ENCODE data around the gene PDE4B. TPM values are rescaled to one million over a fixed set of nuclear protein-coding genes. Genes with fewer than 3 reads are reported as not detected.

PDE4B gene
- total RNA-seq, 2 donors from 2014 or later = 114 to 132 TPM

GRCh38 chr1:65788762-65789161 is 3.9 kb upstream of the PDE4B start:
- H3K36me3 Mint-ChIP-seq (ENCODE audit: low read depth) = peaks cover under 1% of the 10 kb centered on the region
- H3K27me3 Mint-ChIP-seq = peaks cover 20% of the 10 kb centered on the region
- peaks cover 3% of the 10 kb centered on the region for H3K4me1 Mint-ChIP-seq
- H3K4me3 Mint-ChIP-seq = no peak overlapping the region
- DNase-seq (no peak), ATAC-seq (no peak)
- H3K9me3 ChIP-seq (ENCODE audit: control insufficient read depth, low read length, poor library complexity, severe bottlenecking) = no peaks in the 10 kb centered on the region
- no peak overlapping the region for H3K27ac Mint-ChIP-seq

GRCh38 chr1:65791396-65791795 is 1.3 kb upstream of the PDE4B start:
- DNase-seq (no peak), ATAC-seq (no peak)
- peaks cover 43% of the 10 kb centered on the region for H3K27me3 Mint-ChIP-seq

DNA sequence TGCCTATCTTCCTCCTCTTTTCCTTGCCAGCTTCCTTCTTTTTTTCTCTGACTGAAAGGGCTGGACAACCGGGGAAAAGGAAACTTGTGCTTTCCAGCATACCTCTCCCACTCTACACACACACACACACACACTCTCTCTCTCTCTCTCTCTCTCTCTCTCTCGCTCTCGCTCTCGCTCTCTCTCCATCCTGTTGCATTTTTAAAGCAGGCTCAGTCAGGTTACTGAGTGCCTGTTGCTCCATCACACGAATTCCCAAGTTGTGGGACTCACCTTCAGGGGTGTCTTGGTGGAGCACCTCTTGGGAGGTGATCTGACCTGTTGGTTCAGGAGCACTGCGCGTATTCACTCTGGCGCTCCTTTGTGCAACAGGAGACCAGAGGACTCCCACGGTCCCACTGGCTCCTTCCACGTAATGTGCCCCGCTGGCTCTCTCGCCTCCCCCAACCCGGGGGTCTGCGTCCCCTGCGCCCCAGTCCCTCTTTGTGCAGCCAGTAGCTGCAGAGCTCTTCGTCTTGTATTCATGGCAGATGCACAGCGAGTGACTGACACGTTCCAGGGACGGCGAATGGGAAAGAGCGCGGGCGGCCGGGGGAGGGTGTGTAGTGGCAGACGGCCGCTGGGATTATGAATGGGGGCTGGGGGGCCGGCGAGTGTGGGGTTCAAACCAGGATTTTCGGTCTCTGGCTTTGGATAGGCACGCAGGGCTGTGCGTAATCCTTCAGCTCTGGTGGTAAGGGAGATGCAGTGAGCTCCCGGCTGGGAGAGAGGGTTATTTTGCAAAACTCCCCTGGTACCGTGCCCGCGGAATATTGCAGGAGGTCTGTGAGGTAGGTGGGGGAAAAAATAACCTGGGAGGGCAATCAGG is 660 bp upstream of the PDE4B start:
- DNase-seq (no peak), ATAC-seq (no peak)
- Mint-ChIP-seq H3K27me3 (peaks cover 43% of the 10 kb centered on the region), H3K4me1 (peaks cover 4% of the 10 kb centered on the region), H3K36me3 (ENCODE audit: low read depth) (peaks cover 3% of the 10 kb centered on the region), H3K27ac (no peak overlapping the region), H3K4me3 (no peak overlapping the region)
- H3K9me3 ChIP-seq (ENCODE audit: control insufficient read depth, low read length, poor library complexity, severe bottlenecking) = no peaks in the 10 kb centered on the region

More at GRCh38 chr1:65791396-65791795, 1.3 kb upstream of the PDE4B start:
- H3K36me3 Mint-ChIP-seq (ENCODE audit: low read depth) = peaks cover 3% of the 10 kb centered on the region
- H3K4me3 Mint-ChIP-seq = no peak overlapping the region
- H3K27ac Mint-ChIP-seq = no peak overlapping the region
- H3K9me3 ChIP-seq (ENCODE audit: control insufficient read depth, low read length, poor library complexity, severe bottlenecking) = no peaks in the 10 kb centered on the region
- peaks cover 4% of the 10 kb centered on the region for H3K4me1 Mint-ChIP-seq

- ATAC-seq = no peak
- H3K4me3 Mint-ChIP-seq = no peak overlapping the region
Observed at GRCh38 chr1:65793359-65793732, 651 bp downstream of the PDE4B start.

DNA sequence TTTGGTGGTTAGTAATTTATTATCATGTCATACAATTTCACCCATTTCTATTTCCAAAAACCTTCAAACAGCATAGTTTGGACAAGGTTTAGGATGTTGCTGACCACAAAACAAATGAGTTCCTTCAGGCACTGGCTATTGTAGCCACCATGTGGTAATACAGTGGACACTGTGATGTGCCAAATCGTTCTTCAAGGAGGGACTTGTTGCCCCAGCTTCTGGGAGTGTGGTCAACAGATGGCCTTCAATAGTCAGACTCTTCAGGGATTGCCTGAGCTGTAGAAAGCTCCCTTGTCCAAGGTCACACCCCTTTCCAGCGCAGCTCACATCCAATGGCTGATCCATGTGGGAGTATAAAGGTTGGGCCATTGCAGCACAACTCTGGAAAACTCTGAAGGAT is 2.6 kb downstream of the PDE4B start:
- DNase-seq = no peak
- Mint-ChIP-seq H3K4me1 (peaks cover 4% of the 10 kb centered on the region), H3K27ac (no peak overlapping the region), H3K36me3 (ENCODE audit: low read depth) (peaks cover 3% of the 10 kb centered on the region), H3K27me3 (peaks cover 54% of the 10 kb centered on the region), H3K4me3 (no peak overlapping the region)
- no peaks in the 10 kb centered on the region for H3K9me3 ChIP-seq (ENCODE audit: control insufficient read depth, low read length, poor library complexity, severe bottlenecking)
- no peak for ATAC-seq

More at GRCh38 chr1:65793359-65793732, 651 bp downstream of the PDE4B start:
- DNase-seq = no peak
- H3K4me1 Mint-ChIP-seq = peaks cover 4% of the 10 kb centered on the region
- peaks cover 43% of the 10 kb centered on the region for H3K27me3 Mint-ChIP-seq
- peaks cover 3% of the 10 kb centered on the region for H3K36me3 Mint-ChIP-seq (ENCODE audit: low read depth)
- H3K27ac Mint-ChIP-seq = no peak overlapping the region
- no peaks in the 10 kb centered on the region for H3K9me3 ChIP-seq (ENCODE audit: control insufficient read depth, low read length, poor library complexity, severe bottlenecking)

DNA sequence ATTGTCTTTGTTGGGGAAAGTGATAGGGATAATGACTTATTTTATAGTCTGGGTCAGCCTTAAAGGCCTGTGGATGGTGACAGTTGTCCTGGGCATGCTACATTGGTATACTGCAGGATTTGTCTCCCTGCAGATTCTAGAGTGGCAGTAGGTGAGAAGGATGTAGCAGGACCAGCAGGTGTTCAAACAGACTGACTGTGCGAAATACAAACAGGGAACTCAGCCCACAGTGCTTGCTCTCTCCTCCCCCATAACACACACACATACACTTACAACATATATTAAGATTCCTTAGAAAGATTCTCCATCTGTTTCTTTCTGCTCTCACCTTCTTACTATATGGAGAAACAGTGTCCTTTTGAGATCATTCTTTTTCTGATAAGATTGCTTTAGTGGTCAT is 6.9 kb downstream of the PDE4B start:
- H3K9me3 ChIP-seq (ENCODE audit: control insufficient read depth, low read length, poor library complexity, severe bottlenecking) = no peaks in the 10 kb centered on the region
- ATAC-seq = no peak
- peaks cover 29% of the 10 kb centered on the region for H3K27me3 Mint-ChIP-seq
- no peaks in the 10 kb centered on the region for H3K36me3 Mint-ChIP-seq (ENCODE audit: low read depth)
- H3K27ac Mint-ChIP-seq = no peak overlapping the region
- no peaks in the 10 kb centered on the region for H3K4me1 Mint-ChIP-seq
- DNase-seq = no peak
- H3K4me3 Mint-ChIP-seq = no peak overlapping the region

DNA sequence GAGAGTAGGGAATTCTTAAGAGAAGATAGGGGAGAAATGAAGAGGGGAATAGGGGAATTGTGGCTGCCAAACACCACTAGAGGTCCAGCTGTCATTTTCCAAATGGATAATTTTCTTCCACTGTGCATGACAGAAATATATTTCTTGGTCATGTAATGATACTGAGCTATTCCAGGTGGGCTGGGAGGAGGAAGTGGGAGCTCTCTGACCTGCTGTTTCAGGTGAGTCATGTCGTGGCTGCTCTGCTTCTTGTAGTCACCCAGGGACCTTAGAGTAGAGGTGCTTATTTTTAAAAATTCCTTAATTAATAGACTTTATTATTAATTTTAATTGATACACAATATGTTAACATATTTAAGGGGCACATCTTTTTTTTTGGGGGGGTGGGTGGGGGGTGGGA is 11.9 kb downstream of the PDE4B start:
- ATAC-seq (no peak), DNase-seq (no peak)
- H3K9me3 ChIP-seq (ENCODE audit: control insufficient read depth, low read length, poor library complexity, severe bottlenecking) = no peaks in the 10 kb centered on the region
- no peaks in the 10 kb centered on the region for H3K4me1 Mint-ChIP-seq
- H3K27me3 Mint-ChIP-seq = peaks cover 22% of the 10 kb centered on the region
- no peaks in the 10 kb centered on the region for H3K36me3 Mint-ChIP-seq (ENCODE audit: low read depth)
- H3K27ac Mint-ChIP-seq = no peak overlapping the region
- no peak overlapping the region for H3K4me3 Mint-ChIP-seq

DNA sequence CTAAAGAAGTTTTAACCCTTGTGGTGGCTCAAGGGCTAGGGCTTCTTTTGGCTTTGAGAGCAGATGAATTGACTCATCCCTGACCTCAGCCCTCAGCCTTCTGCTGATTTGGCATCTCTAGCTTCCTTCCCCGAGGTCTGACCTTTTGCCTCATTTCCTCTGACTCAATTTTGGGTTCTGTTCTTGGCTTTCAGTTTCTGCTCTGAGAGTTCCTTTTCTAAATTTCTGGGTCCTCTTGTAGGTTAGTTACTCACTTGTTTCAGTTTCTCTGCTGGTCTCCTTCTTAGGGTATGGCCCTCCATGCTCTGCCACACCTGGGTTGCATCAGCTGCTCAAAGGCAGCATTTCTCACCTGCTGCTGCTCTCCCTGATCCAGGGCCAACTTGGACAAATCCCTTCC is 19.4 kb downstream of the PDE4B start:
- peak overlapping the region; percentile 87 for H3K27ac Mint-ChIP-seq
- H3K4me3 Mint-ChIP-seq = peak overlapping the region; percentile 63
- peaks cover 5% of the 10 kb centered on the region for H3K4me1 Mint-ChIP-seq
- no peak for DNase-seq
- H3K9me3 ChIP-seq (ENCODE audit: control insufficient read depth, low read length, poor library complexity, severe bottlenecking) = no peaks in the 10 kb centered on the region
- peak; percentile 62 for ATAC-seq
- H3K27me3 Mint-ChIP-seq = peaks cover 7% of the 10 kb centered on the region
- no peaks in the 10 kb centered on the region for H3K36me3 Mint-ChIP-seq (ENCODE audit: low read depth)

GRCh38 chr1:65813956-65814355 is 21.3 kb downstream of the PDE4B start:
- H3K4me1 Mint-ChIP-seq = peaks cover 5% of the 10 kb centered on the region
- DNase-seq = no peak
- no peak overlapping the region for H3K4me3 Mint-ChIP-seq
- no peak overlapping the region for H3K27ac Mint-ChIP-seq
- H3K36me3 Mint-ChIP-seq (ENCODE audit: low read depth) = no peaks in the 10 kb centered on the region
- no peak for ATAC-seq
- peaks cover 6% of the 10 kb centered on the region for H3K27me3 Mint-ChIP-seq
- H3K9me3 ChIP-seq (ENCODE audit: control insufficient read depth, low read length, poor library complexity, severe bottlenecking) = no peaks in the 10 kb centered on the region

- ATAC-seq (no peak), DNase-seq (no peak)
- no peaks in the 10 kb centered on the region for H3K9me3 ChIP-seq (ENCODE audit: control insufficient read depth, low read length, poor library complexity, severe bottlenecking)
- H3K36me3 Mint-ChIP-seq (ENCODE audit: low read depth) = no peaks in the 10 kb centered on the region
- H3K4me1 Mint-ChIP-seq = peaks cover 5% of the 10 kb centered on the region
- H3K27ac Mint-ChIP-seq = no peak overlapping the region
- peaks cover 6% of the 10 kb centered on the region for H3K27me3 Mint-ChIP-seq
- H3K4me3 Mint-ChIP-seq = no peak overlapping the region
Observed at GRCh38 chr1:65814752-65815151, 22.1 kb downstream of the PDE4B start.

DNA sequence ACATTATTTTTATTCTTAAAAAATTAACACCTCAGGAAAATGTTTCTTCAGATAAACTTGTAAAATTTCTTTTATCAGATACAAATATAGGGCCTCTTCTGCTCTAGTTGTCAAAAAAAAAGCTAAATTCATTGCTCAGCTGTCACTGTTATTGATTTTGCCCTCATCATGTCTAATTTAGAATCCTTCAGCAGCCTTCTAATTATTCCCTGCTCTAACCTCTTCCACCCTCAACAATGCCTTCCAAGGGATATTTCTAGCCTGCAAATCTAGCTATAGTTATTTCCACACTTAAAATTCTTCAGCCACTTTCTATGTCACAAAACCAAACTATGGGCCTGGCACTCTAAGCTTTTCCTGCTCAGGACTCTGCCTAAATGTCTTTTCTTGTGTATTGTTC is 25.2 kb downstream of the PDE4B start:
- peaks cover 6% of the 10 kb centered on the region for H3K27me3 Mint-ChIP-seq
- no peak overlapping the region for H3K27ac Mint-ChIP-seq
- no peak overlapping the region for H3K4me3 Mint-ChIP-seq
- H3K4me1 Mint-ChIP-seq = no peaks in the 10 kb centered on the region
- ATAC-seq (no peak), DNase-seq (no peak)
- no peaks in the 10 kb centered on the region for H3K36me3 Mint-ChIP-seq (ENCODE audit: low read depth)
- H3K9me3 ChIP-seq (ENCODE audit: control insufficient read depth, low read length, poor library complexity, severe bottlenecking) = no peaks in the 10 kb centered on the region

DNA sequence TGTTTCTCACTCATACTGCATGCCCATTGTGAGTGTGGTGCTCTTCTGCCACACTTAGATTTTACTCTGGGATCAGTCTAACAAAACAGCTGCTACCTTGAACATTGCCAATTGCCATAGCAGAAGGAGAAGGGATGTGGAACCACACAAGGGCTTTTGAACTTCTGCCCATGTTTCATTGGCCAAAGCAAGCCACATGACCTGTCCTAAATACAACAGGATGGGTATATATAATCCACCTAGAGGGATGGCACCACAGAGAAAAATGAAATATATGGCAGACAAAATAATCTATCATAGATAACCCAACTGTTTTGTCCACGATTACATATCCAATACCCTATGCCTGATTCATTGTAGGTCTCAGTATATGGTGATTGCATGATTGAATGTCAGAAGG is 26.3 kb downstream of the PDE4B start:
- DNase-seq (no peak), ATAC-seq (no peak)
- no peaks in the 10 kb centered on the region for H3K36me3 Mint-ChIP-seq (ENCODE audit: low read depth)
- H3K9me3 ChIP-seq (ENCODE audit: control insufficient read depth, low read length, poor library complexity, severe bottlenecking) = no peaks in the 10 kb centered on the region
- H3K27ac Mint-ChIP-seq = no peak overlapping the region
- H3K4me1 Mint-ChIP-seq = no peaks in the 10 kb centered on the region
- peaks cover 6% of the 10 kb centered on the region for H3K27me3 Mint-ChIP-seq
- no peak overlapping the region for H3K4me3 Mint-ChIP-seq

DNA sequence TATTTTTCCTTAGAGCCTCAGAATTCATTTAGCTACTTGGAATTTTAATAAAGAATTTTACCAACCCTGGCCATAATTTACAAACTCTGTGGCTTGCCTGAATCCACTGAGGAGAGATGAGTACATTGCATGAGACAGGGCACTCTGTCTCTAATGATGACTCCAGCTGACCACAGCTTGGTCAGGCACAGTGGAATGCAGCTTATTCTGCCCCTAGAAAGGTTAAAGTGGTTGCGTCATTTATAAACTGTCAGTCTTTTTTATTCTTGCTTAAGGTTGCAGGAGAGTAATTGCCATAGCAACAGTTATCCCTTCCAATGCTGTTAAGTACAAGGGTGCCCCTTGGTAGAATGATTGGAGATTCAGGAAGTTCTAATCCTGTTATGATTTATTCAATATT is 28.3 kb downstream of the PDE4B start:
- Mint-ChIP-seq H3K27me3 (peaks cover 10% of the 10 kb centered on the region), H3K36me3 (ENCODE audit: low read depth) (no peaks in the 10 kb centered on the region), H3K27ac (no peak overlapping the region), H3K4me1 (no peaks in the 10 kb centered on the region), H3K4me3 (no peak overlapping the region)
- ATAC-seq = no peak
- DNase-seq = no peak
- H3K9me3 ChIP-seq (ENCODE audit: control insufficient read depth, low read length, poor library complexity, severe bottlenecking) = no peaks in the 10 kb centered on the region

DNA sequence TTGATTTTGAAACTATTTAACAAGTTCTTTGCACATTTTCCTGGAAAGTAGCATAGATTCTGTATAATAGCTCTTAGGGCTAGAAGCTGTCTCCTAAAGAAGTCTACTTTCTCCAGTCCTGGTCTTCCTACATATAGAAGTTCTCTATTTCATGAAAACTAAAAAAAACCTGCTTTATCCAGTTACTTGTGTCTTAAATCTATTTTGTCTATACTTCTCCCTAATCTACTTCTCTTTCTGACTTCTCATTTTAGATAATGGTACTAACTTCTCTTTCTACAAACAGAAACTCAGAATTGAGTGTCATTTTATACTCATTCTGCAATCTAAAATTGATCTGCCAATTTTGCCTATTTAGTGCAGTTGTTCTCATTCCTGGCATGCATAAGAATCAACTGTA is 28.7 kb downstream of the PDE4B start:
- Mint-ChIP-seq H3K27me3 (peaks cover 14% of the 10 kb centered on the region), H3K27ac (no peak overlapping the region), H3K4me1 (no peaks in the 10 kb centered on the region), H3K4me3 (no peak overlapping the region), H3K36me3 (ENCODE audit: low read depth) (no peaks in the 10 kb centered on the region)
- DNase-seq (no peak), ATAC-seq (no peak)
- H3K9me3 ChIP-seq (ENCODE audit: control insufficient read depth, low read length, poor library complexity, severe bottlenecking) = no peaks in the 10 kb centered on the region

Data from T-helper 17 cell (primary cell).